Ishikawa (cell line): ENCODE measurements around the gene ZSCAN25.

Experiments
- CEBPB ChIP-seq: IDR thresholded peaks from 2 replicates; pipeline ENCODE4 v1.6.1; 2012
- CREB1 ChIP-seq: IDR thresholded peaks from 2 replicates; pipeline ENCODE4 v1.6.1; 2012; ENCODE audit warnings: low read depth
- TAF1 ChIP-seq: IDR thresholded peaks from 2 replicates; pipeline ENCODE4 v1.6.1; 2012; ENCODE audit warnings: low read depth, mild to moderate bottlenecking
- ZBTB7A ChIP-seq: IDR thresholded peaks from 2 replicates; pipeline ENCODE4 v1.6.1; 2012; ENCODE audit warnings: low read depth
- TF ChIP-seq, protein P1 (sequence below): IDR thresholded peaks from 2 replicates; pipeline ENCODE4 v1.6.1; 2012

DNA sequence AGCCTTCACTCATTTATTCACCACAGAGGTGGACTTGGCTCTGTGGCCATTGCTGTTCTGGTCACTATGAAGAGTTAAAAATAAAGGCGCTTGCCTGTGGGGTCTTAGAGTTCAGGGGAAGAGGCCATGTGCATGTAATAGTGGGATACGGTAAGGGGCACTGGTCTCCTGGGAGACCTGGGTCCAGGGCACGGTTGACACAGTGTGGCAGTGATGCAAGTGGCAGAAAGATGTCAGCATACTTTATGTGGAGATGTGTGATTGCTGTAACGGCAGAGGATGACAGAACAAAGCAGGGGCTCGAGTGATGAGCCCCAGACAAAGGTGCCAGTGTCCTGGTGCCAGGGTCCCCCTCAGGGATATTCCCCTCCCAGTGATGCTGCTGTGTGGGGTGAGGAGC lies 8.6 kb downstream of the ZSCAN25 start:
- TF ChIP-seq ZBTB7A (no peak), CEBPB (no peak), TAF1 (no peak), CREB1 (no peak)
- TF ChIP-seq, protein P1, sequence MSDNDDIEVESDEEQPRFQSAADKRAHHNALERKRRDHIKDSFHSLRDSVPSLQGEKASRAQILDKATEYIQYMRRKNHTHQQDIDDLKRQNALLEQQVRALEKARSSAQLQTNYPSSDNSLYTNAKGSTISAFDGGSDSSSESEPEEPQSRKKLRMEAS, result no peak
